Hematopoietic multipotent progenitor cell treated with erythropoietin and hydrocortisone succinate and interleukin-3 and kit ligand, for 8 days (in vitro differentiated cells): ENCODE measurements around the gene CERS6.
"Not testable (repeated sequence)": the region's sequence is repeated elsewhere in the genome, so short reads cannot be mapped to it uniquely, and the experiment has no call there.

ENCODE experiments used
- DNase-seq: peaks from one replicate; pipeline ENCODE4 v3.0.0-alpha.2; 2015

Gene CERS6

GRCh38 chr2:168469281-168469988, 13.4 kb downstream of the CERS6 start:
- peak; percentile 30 for DNase-seq

- no peak for DNase-seq
These were observed 14.5 kb downstream of the CERS6 start for GRCh38 chr2:168470320-168471162.

GRCh38 chr2:168471163-168471475, 15.0 kb downstream of the CERS6 start:
- no peak for DNase-seq

GRCh38 chr2:168475636-168476035, 19.6 kb downstream of the CERS6 start:
- DNase-seq, result no peak

DNA sequence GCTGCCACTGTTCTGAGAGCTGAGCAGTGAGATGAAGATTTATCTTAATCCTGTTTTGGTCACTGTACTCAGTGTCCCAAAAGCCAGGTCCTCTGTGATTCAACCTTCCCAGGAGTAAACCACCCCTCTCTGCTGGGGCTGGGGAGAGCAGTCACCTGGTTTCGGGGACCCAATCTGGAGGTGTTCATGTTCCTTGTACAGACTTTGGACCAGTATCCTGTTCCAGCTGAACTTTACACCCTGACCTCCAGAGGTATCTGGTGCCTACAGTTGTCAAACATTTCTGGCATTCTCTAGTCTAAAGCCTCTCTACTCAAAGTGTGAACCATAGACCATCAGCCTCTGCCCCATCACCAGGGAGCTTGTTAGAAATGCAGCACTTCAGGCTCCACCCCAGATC, 22.1 kb downstream of the CERS6 start:
- DNase-seq, result no peak

DNA sequence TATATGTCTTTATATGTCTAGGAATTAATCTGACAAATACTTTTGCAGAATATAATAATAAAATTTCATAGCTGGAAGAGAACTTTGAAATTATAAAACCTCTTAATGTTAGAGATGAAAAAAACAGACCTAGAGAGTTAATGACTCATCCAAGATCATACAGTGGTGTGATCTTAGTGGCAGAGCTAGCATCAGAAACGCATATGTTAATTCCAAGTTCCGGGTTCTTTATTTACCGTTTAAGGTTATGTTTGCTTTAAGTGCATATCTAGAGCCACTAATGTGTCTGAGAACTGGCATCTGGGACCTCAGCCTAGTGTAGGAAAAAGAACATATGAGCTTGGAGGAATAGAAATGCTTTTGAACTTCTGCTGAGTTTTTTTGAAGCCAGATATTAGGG, 24.3 kb downstream of the CERS6 start:
- no peak for DNase-seq

GRCh38 chr2:168480825-168481585, 24.9 kb downstream of the CERS6 start:
- no peak for DNase-seq

- DNase-seq, result no peak
These were observed 26.2 kb downstream of the CERS6 start for GRCh38 chr2:168482269-168482668.

DNA sequence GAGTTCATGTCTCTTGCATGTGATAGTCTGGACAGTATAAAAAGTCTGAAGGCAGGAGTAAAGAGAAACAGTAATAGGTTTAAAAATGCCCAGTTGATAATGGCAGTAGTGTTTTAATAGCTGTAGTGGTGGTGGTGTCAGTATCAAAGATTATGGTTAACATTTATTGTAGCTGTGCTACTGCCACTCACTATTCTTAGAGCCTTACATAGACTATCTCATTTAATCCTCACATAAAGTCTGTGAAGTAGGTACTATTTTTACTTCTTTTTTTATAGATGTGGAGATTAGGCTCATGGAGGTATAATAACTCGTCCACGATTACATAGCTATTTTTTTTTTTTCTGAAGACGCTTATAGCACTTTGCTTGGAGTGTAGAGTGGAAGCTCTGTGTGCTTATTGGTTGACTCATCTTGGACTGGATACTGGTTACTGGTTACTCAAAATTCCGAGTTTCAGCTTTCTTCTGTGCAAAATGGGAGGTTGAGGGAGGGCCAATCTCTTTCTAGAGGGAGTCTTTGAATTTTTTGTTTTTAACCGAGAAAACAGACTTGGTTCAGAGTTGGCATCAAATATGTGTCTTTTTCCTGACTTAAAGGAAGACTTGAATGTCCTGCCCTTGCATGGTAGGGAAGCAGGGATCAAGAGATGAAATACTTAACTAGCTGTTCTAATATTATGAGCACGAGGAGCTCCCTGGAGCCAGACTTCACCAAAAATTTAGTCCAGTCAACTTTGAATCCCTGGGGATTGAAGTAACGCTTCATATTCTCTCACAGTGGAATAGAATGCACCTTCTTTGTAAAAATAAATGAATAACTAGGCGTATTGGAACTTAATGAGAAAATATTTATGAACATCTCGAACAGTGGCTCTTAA, 27.1 kb downstream of the CERS6 start:
- DNase-seq, result no peak

- no peak for DNase-seq
These were observed 30.4 kb downstream of the CERS6 start for GRCh38 chr2:168486477-168486876.

DNA sequence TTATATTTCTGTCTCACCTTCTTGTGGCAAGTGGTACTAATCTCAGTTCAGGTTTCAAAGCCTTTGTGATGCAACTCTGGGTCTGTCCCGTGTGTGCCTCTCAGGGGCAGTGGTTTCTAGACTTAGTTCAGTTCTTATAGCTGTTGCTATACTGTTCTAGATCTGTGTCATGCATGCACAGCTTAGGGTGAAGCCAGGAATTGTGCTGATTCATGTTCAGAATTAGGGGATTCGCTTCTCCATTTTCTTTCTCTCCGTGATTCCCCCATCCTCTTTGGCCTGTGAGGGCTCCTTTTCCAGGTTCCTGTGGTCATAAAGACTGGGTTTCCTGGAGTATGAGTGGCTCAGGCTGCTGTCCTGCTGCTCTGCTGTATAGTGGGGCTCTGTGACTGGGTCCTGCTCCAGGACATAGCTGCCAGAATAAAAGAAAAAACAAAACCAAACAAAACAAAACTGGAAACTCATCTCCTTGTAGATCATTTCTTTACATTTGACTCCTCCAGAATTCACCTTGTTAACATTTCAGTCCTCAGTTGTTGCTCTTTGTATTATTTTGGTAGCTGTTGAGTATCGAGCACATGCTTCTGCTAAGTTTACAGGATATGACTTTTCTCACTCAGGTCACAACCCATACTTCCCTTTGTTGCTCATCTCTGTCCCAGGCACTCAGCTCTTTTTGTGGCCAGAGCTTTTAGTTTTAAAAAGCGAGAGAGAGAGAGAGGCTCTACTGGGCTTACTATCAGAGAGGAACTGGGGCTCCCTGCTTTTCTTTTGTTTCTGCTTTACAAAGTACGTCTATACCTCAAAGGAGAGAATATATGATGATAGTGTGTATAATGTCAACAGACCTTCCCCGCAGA, 34.2 kb downstream of the CERS6 start:
- peak; percentile 76 for DNase-seq

GRCh38 chr2:168490946-168491605, 35.0 kb downstream of the CERS6 start:
- DNase-seq, result peak; percentile 54

GRCh38 chr2:168491728-168492127, 35.7 kb downstream of the CERS6 start:
- DNase-seq, result not testable (repeated sequence)

GRCh38 chr2:168493219-168493618, 37.1 kb downstream of the CERS6 start:
- DNase-seq, result not testable (repeated sequence)

DNA sequence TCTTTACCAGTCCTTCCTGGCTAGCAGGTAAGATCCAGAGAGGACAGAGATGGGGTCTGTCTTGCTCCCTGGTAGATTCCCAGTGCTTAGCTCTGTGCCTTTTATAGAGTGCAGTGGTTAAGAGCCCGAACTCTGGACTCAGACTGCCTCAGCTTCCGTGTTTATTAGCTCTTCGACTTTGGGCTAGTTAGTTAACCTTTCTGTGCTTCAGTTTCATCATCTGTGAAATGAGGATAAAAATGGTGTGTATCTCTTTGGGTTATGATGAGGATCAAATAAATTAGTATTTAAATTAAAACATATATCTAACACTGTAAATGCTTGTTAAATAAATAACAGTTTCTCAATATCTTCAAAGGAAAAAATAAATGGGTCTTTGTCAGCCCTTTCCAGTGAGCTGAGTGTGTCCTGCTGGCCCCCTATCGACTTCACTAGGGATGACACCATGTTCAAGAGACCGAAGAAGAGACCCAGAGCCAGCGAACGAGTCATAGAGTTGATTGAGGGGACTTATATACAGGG, 38.2 kb downstream of the CERS6 start:
- DNase-seq, result peak; percentile 28

- DNase-seq, result no peak
These were observed 39.5 kb downstream of the CERS6 start for GRCh38 chr2:168495524-168495923.

DNA sequence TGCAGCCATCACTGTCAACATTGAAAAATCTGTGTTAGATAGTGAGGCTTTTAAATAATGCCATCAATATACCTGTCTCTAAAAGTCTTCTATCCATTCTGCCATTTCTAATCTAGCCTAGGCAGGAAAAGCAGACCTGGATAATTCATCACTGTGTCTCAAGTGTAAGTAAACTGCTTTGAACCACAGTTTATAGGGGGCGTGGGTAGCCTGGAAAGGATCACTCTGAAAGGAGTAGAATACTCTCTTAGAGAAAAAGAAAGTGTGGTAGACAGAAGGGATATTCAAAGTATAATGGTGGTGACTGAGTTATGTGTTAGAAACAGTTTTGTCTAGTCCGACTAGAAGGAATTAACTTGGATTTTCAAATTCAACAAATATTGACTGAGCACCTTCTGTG, 40.8 kb downstream of the CERS6 start:
- DNase-seq, result no peak

GRCh38 chr2:168499500-168499899, 43.4 kb downstream of the CERS6 start:
- DNase-seq, result no peak

DNA sequence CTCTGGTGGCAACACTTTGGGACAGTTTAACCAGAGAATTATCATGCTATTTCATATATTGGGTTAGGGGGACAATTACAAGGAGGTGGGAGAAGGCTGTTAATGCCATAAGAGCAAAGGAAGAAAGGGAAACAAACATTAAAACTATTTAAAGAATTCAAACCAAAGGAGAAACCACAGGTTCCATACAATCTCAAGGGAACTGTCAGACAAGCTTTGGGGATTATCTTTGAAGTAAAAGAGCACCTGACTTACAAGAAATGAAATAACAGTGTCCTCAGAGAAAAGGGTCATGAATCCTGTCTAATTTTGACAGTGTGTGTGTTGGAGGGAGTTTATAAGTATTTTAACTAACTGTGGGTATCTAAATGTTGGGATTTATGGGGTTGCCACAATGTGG, 44.4 kb downstream of the CERS6 start:
- DNase-seq, result no peak

- DNase-seq, result no peak
These were observed 45.5 kb downstream of the CERS6 start for GRCh38 chr2:168501466-168502065.
